Cardiac septum (tissue), 1 donor: Measurements from ENCODE around the gene ZFAND6. TPM values are rescaled to one million over a fixed set of nuclear protein-coding genes. Genes with fewer than 3 reads are reported as not detected.
"Not testable (repeated sequence)": the region's sequence is repeated elsewhere in the genome, so short reads cannot be mapped to it uniquely, and the experiment has no call there.

ENCODE experiments used
- DNase-seq: peaks from one replicate; pipeline ENCODE4 v3.0.0-alpha.2; 2020; ENCODE audit warnings: low spot score
- intact Hi-C: fragments of 100-400 bp; cut with DNase I; formaldehyde crosslinking; loops from one replicate; pipeline ENCODE4 v1.14.0; 2022
- total RNA-seq: library from RNA; stranded (reverse); fragmentation: NEBNext Ultra II Directional; extraction: Animal tissue kit (Norgen Biotek cat#: 25700); gene quantifications from one replicate; pipeline ENCODE4 v1.2.1, GENCODE V29; 2021
- donor health status: DM: no; HTN: no; CAD: no.

Gene ZFAND6
- total RNA-seq, 1 donor from 2014 or later: 64.8 TPM

DNA sequence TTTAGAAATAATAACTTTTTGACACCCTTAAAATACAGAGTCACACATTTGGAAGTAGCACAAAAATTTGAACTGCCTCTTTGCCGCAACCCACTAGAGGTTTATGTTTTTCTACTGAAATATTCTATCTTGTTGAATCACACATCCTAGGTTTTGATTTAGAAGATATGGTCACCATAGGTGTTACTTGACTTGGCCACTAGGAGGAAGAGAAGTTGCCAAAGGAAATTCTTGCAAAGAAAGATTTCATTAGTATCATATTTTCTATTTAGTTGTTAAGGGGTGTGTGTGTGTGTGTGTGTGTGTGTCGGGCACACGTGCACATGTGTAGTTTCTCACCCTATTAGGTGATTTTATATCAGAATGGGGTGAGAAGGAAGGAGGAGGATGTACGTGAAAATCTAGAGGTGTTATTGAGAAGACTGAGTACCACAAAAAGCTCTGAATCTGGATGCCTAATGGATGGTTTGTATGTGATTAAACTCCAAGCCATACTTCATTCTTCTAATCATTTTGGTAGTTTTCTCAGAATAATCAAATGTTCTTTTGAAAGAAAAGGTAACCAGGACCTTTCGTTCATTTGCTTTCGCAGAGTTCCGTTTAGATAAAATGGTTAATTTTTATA lies 31.5 kb downstream of the ZFAND6 start:
- intact Hi-C loops: no loop called here
- no peak for DNase-seq

DNA sequence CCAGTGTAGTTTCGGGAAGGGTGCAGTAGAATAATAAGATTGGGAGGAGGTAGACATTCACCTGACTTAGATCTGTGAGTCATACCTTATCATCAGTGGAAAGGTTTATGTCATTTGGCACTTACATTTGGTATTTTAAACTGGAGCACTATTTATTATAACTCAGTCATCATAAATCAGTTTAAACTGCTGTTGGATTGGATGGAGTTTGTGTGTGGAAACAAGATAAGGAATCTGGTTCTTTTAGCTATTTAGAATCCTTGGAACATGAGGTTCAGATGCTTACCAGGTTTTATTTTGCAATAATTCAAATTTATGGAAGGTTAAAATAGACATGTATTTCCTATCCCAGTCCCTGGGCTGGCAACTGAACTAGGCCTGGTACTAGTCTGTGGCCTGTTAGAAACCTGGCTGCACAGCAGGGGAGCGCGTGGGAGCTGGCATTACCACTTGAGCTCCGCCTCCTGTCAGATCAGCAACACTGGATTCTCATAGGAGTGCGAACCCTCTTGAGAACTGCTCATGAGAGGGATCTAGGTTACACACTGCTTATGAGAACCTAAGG lies 34.5 kb downstream of the ZFAND6 start:
- DNase-seq: no peak

DNA sequence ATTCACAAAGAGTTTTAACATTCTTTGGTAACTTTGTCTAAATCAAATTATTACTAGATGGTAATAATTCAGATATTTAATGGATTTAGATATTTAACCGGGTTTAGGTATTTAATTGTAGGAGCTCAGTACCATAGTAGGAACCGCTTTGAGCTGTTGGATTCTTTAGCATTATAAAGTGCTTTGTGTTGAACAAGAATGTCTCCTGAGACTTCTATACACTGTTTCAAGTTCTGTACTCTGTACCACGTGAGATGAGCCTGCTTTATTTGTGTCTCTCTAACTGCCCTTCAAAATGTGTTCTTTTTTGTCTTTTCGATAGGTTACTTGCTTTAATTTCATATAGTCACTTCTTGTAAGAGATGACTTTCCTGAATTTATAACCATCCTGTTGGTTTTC lies 36.0 kb downstream of the ZFAND6 start:
- intact Hi-C loops: no loop called here

More for the DNA sequence above, 34.5 kb downstream of the ZFAND6 start:
- intact Hi-C loops: no loop called here

DNA sequence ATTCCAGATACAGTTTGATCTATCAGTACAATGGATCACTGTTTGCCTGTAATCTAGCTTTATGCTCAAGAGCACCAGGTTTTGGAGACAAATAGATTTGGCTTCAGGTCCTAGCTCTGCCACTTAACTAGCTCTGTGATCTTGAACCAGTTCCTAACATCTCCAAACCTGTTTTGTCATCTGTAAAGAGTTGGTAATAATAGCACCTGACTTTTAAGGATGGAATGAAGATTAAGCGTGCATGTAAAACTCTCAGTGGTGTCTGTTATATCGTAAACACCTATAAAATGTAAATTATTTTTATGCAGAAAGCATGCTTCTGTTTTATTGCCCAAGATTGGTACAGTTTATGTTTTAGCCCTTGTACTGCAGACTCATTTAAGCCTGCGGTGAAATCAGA lies 36.5 kb downstream of the ZFAND6 start:
- intact Hi-C loops: no loop called here
- no peak for DNase-seq

More for the DNA sequence above, 36.0 kb downstream of the ZFAND6 start:
- DNase-seq: no peak

DNA sequence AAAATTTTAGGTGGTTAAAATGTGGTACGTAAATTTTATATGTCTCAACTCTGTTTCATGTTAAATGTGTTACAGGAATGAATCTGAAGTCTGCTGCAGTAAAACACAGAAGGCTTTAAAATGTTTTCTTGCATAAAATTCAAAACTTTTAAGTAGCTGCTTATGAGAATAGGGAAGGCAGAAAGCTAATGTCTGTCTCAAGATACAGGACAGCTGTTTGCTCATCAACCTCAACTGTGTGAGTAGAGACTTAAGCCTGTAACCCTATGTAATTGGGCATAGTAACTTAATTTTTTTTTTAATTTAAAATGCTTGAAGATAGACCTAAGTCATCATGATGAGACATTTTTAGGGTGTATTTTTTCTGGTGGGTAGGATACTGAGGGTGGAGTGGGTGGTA lies 38.9 kb downstream of the ZFAND6 start:
- intact Hi-C loops: no loop called here
- DNase-seq: no peak

DNA sequence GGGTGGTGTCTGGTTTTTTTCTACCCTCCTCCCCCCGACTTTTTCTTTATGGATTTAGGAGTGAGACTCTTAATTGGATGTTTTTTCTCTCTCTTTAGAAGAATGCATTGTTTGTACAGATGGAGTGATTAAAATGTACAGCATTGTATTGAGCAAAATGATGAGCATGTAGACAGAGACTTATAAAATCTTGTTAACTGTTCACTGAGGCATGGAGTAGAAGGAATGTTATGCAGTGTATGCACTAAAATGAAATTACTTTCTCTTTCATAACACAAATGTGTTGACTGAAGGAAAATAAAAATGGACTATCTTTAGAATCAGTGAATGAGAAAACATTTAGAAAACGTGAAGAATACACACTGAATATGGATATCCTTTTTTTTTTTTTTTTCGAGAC lies 39.8 kb downstream of the ZFAND6 start:
- intact Hi-C loops: no loop called here
- DNase-seq: no peak

DNA sequence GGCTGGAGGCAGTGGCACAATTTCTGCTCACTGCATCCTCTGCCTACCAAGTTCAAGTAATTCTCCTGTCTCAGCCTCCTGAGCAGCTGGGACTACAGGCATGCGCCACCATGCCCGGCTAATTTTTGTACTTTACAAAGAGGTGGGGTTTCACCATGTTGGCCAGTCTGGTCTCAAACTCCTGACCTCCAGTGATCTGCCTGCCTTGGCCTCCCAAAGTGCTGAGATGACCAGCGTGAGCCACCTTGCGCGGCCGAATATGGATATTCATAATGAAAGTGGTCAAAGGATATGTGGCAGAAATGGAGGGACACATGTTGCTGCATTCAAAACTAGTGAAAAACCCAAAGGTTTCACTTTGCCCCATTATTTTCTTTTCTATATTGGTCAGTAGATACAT lies 40.2 kb downstream of the ZFAND6 start:
- DNase-seq, intact Hi-C loops: not testable (repeated sequence)

DNA sequence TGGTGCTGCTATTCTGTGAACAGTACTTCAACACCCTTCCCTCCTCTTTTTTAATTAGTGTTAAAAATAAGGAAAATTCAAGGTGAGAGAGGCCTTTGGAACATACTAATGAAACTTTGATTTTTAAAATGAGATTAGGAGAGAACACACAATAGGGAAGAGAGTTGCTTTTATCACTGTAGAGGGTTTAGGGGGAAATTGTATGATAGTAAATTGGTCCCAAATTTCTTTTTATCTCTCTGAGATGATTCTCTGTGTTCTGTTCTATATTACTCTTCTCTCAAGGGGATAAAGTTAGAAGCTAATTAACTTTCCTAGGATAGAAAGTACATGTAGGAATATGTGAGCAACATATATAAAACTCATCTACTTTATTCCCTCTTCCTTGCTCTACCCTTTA lies 40.8 kb downstream of the ZFAND6 start:
- intact Hi-C loops: no loop called here
- DNase-seq: no peak

DNA sequence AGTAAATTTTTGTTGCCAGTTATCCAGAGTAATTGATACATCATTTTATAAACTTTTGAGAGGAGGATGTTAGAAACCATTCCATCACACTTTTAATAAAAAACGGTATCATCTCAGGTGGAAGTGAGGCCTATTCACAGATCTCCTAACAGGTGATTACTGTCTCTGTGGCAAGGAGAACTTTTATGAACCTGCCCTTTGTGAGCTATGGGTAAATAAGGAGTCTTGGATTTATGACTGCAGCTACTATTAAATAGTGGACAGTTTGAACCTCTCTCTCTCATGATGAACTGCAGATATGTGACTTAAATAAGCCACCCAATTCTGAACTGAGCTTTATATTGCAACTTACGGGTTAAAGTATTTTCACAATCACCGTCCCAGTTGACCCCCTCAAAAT lies 45.7 kb downstream of the ZFAND6 start:
- intact Hi-C loops: no loop called here

DNA sequence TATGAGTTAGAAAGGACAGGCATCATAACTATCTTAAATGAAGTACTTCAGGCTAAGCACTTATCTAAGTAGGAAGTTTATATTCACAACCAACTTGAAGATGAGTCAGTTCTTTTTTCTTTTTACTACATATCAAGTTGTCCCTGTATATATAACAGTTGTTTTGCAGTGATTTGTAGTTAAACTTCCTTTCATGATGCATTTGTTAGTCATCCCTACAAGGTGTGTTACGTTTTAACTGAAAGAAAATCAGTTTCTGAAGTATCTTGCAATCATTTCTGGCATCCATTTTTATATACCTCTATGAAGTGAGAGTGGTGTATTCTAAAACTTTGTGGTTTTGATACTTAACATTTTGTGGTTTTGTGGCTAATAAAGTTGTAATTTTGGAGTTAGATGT lies 46.1 kb downstream of the ZFAND6 start:
- DNase-seq: no peak
- intact Hi-C loops: no loop called here

More for the DNA sequence above, 45.7 kb downstream of the ZFAND6 start:
- DNase-seq: no peak

DNA sequence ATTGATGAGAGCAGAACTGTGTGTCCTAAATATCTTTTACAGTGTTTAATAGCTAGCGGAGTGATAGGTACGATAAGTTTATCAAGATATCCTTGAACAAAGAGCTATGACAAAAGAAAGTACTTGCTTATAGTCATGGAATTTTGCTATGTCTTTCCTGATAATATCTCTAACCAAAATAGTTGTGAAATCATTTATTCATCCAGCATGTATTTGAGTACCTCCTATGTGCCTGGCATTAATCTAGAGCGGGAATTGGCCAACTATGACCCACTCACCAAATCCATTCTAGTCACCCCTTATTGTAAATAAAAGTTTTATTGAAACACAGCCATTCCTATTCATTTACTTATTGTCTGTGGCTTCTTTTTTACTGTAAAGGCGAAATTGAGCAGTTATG lies 46.6 kb downstream of the ZFAND6 start:
- no peak for DNase-seq
- intact Hi-C loops: no loop called here

DNA sequence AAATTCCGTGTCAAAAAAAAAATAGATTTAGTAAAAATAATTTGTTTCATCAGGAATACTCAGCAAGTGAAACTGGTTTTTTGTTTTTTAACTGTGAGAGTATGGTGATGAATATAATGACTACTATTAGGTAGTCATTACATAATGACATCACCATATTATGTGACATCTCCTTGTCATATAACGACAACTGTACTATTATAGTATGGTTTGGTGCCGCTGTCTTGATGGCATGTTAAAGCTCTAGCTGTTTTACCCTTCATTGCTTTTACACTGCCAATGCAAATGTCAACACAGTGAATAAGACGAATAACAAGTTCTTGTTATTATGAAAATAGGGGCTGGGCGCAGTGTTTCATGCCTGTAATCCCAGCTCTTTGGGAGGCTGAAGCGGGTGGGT lies 47.7 kb downstream of the ZFAND6 start:
- DNase-seq: no peak
- intact Hi-C loops: no loop called here

DNA sequence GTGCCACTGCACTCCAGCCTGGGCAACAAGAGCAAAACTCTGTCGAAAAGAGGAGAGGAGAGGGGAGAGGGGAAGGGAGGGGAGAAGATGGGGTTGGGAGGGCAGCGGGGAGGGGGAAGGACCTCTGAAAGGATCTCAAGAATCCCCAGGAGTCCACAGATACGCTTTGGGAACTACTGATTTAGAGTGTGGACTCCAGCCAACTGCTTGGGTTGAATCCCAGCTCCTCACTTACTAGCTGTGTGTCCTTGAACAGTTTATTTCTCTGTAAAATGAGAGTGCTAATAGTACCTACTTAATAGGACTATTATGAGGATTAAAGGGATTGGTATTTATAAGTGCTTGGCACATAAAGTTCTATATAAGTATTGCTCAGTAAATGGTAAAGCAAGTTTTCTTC lies 48.3 kb downstream of the ZFAND6 start:
- no peak for DNase-seq
- intact Hi-C loops: no loop called here

DNA sequence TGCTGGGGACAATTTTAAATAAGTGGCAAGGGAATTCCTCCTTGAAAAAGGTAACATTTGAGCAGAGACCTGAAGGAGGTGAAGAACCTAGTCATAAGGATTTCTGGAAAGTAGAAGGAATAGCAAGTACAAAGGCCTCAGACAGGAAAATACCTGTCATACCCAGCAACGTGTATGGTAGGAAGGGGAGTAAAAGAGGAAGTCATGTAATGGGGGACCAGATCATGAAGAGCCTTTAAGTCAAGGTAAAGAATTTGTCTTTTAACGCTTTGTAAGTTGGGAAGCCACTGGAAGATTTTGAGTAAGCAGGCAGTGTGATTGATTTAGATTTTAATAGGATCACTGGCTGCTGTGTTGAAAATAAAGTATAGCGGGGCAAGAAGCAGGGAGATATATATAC lies 49.9 kb downstream of the ZFAND6 start:
- DNase-seq: no peak
- intact Hi-C loops: no loop called here

DNA sequence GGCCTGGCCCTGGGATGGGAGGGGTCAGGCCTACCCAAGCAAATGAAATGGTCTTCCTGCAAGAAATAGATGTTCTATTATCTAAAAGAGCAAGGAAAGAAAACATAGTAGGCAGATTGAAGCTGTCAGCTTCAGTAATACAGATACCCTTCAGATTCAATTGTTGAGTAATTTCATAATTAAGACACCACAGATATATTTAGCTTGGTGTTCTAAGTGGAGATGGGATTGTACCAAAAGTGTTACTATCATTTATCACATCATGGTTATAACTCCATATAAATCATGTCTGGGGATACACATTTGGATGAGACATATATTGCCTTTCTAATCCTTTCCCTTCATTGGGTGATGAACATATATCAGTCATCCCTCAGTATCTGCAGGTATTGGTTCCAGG lies 51.4 kb downstream of the ZFAND6 start:
- no peak for DNase-seq
- intact Hi-C loops: no loop called here

DNA sequence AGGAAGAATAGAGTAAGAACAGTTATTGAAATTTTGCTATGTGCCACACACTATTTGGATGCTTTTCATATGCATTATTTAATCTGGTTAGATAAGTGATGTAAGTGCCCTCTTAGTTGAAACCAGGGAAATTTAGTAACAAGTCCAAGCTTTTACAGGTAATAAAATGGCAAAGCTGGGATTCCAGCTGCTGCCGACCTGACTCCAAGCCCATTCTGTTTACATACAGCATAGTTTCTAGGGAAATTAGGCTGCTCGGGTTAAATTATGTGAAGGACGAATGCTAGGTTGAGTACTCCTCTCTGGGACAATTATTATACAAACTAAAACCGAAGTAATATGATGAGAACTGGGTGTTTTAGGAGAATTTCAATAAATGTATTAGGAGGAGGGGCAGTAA lies 54.6 kb downstream of the ZFAND6 start:
- DNase-seq: no peak
- intact Hi-C loops: no loop called here

DNA sequence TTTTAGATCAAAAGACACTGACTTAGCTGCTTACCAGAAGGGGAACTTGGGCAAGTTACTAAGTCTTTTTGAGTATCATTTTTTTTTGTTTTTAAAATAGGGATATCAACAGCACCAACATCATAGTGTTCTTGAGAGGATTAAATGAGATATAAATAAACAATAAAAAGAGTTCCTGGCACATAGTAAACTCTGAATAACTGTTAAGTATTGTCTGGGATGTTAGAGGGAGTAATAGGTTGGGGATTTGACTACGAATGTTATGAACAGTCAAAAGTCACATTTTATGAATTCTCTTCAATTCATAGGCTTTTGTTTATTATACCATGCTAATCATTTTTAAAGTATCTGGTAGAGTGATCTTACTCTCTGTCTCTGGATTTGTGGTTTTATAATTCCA lies 55.5 kb downstream of the ZFAND6 start:
- DNase-seq: no peak
- intact Hi-C loops: no loop called here

DNA sequence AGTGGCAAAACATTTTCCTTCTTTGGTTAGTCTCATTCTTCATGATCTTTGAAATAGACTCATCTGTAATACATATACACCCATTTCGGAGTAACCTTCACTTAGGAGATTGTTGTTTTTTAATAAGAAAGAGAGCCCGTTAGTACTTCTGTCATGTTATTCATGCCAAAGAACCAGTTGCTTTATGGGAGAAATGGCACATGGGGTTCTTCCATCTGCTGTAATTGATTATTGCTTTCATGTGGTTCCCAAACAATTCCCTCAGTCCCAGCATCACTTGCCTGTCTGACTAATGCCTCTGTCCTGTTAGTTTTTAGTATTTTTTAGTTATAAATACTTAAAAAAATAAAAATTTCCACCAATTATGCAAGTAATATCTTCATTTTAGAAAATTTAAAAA lies 59.5 kb downstream of the ZFAND6 start:
- intact Hi-C loops: no loop called here
- no peak for DNase-seq

DNA sequence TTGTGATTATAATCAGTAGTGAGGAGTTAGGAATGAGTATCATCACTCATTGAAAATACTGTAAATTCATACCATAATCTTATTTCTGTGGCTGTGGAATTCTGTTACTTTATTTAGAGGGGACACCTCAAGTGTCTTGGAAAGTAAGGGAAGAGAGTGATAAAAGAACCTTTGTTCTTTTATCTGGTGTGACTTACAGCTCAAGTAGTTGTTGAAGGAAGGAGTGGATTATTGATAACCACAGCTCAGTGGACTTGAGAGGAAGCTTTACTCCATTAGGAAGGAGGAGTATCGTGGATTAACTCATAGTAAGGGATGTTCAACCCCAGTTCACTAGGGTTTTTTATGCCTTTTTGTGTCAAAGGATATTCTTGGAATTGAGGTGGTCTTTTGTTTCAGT lies 61.2 kb downstream of the ZFAND6 start:
- DNase-seq: no peak
- intact Hi-C loops: no loop called here

DNA sequence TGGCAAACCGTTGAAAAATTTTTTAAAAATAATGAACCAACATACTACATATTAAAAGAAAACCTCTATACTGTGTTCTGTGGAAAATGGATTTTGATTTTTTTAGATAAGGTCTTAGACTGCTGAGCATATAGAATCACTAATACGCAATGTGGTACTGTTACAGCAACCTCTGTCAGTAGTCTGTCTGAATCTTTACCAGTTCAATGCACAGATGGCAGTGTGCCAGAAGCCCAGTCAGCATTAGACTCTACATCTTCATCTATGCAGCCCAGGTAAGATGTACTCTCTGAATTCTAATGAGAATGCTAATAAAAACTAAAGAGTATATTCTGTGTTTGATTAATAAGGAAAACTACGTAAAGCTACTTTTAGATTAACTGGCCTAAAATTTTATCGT lies 62.1 kb downstream of the ZFAND6 start:
- intact Hi-C loops: no loop called here
- DNase-seq: no peak

DNA sequence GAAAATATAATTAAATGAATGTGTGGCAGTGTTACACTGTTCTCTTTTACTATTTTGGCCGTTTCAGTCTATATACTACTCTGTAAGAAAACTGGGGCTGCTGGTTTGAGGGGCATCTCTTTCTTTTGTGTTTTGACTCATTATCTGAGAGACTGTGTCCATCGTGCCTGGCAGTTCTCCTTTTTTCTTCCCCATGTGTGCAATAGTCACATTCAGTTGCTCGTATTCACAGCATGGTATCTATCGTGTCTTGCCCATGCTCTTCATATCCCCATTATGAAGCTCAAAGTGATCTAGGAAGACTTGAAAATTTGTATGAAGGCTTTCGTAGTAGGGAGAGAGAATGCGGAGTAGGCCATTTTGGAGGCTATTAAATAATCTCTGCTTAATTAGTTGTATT lies 63.6 kb downstream of the ZFAND6 start:
- intact Hi-C loops: no loop called here
- DNase-seq: no peak

DNA sequence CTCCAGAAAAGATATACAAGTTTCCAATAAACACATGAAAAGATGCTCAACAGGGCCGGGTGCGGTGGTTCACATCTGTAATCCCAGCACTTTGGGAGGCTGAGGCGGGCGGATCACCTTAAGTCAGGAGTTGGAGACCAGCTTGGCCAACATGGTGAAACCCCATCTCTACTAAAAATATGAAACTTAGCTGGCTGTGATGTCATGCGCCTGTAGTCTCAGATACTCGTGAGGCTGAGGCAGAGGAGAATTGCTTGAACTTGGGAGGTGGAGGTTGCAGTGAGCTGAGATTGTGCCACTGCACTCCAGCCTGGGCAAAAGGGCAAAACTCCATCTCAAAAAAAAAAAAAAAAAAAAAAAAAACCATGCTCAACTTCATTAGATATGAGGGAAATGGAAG lies 67.8 kb downstream of the ZFAND6 start:
- DNase-seq, intact Hi-C loops: not testable (repeated sequence)
